Calu3 (cell line): ENCODE results near the gene C2CD3. TPM values are rescaled to one million over a fixed set of nuclear protein-coding genes. Genes with fewer than 3 reads are reported as not detected.

Experiments used
- BruUV-seq: library from RNA; stranded (reverse); fragments of 400-500 nt; replicated peaks from 2 replicates; lab custom pipeline; 2021; lab: Mats Ljungman, UMichigan
- CTCF ChIA-PET: fragments of 300-600 bp; sonication (Branson Sonifier 250); formaldehyde crosslinking; loops from one replicate; lab custom pipeline; 2022; ENCODE audit warnings: antibody characterized with exemption; lab: Charles Lee
- DNase-seq: peaks from one replicate; pipeline ENCODE4 v3.0.0; 2022
- H3K27ac Mint-ChIP-seq: one replicate; pipeline ENCODE4 v1.8.0; 2022; ENCODE audit warnings: mixed read lengths; ENCODE audit not compliant: unreplicated experiment
- H3K27me3 Mint-ChIP-seq: one replicate; pipeline ENCODE4 v1.8.0; 2022; ENCODE audit warnings: mixed read lengths; ENCODE audit not compliant: unreplicated experiment
- H3K36me3 Mint-ChIP-seq: one replicate; pipeline ENCODE4 v1.8.0; 2022; ENCODE audit warnings: mild to moderate bottlenecking, moderate library complexity, mixed read lengths; ENCODE audit not compliant: insufficient read depth, unreplicated experiment
- H3K4me1 Mint-ChIP-seq: one replicate; pipeline ENCODE4 v1.8.0; 2022; ENCODE audit warnings: mild to moderate bottlenecking, low read depth, mixed read lengths; ENCODE audit not compliant: unreplicated experiment
- H3K4me3 Mint-ChIP-seq: one replicate; pipeline ENCODE4 v1.8.0; 2022; ENCODE audit warnings: mild to moderate bottlenecking, low read depth, moderate library complexity, mixed read lengths; ENCODE audit not compliant: unreplicated experiment
- H3K9me3 Mint-ChIP-seq: one replicate; pipeline ENCODE4 v1.8.0; 2022; ENCODE audit warnings: low read depth, mixed read lengths; ENCODE audit not compliant: unreplicated experiment
- CTCF ChIP-seq: fragments of 200-600 bp; IDR thresholded peaks from one replicate; pipeline ENCODE4 v1.8.0; 2022; ENCODE audit warnings: antibody characterized with exemption; ENCODE audit not compliant: unreplicated experiment
- intact Hi-C: fragments of 100-400 bp; cut with micrococcal nuclease; formaldehyde crosslinking; loops from one replicate; pipeline ENCODE4 v1.10.0; 2022; ENCODE audit not compliant: unreplicated experiment
- total RNA-seq: library from RNA; stranded (reverse); gene quantifications from 2 replicates; pipeline ENCODE4 v1.2.3, GENCODE V29; 2022

Gene C2CD3
- total RNA-seq, 1 experiment from 2014 or later: 26.9 TPM

DNA sequence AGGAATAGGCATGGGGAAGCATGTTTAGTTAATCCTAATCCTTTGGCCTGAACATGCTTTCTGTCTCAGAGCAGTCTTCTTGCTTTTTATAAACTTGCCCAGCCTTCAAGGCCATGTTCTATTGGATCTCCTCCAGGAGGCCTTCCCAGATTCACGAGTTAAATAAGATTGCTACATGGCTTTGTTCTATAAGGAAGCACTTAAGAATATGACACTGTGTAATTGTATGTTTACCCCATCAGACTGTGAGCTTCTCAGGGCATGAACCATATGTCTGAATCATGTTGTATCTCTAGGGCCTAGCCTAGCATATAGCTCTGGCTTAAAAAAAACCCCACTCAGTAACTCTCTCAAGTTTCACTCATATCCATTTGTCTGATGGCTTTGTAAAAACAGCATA, 135.5 kb downstream of the C2CD3 start:
- no TSS peak for BruUV-seq
- Mint-ChIP-seq H3K4me1 (peaks cover 24% of the 10 kb centered on the region), H3K36me3 (no peaks in the 10 kb centered on the region), H3K27me3 (no peaks in the 10 kb centered on the region), H3K9me3 (no peaks in the 10 kb centered on the region), H3K27ac (no peak overlapping the region), H3K4me3 (no peak overlapping the region)
- CTCF ChIA-PET: interaction anchor here (0.7 to 1.0 kb wide), 2 partner anchors 9 to 550 kb away, joined by 3 to 6 read pairs; no protein-coding TSS in a partner anchor
- intact Hi-C loops: no loop called here
- no peak for DNase-seq
- TF ChIP-seq CTCF: no peak

DNA sequence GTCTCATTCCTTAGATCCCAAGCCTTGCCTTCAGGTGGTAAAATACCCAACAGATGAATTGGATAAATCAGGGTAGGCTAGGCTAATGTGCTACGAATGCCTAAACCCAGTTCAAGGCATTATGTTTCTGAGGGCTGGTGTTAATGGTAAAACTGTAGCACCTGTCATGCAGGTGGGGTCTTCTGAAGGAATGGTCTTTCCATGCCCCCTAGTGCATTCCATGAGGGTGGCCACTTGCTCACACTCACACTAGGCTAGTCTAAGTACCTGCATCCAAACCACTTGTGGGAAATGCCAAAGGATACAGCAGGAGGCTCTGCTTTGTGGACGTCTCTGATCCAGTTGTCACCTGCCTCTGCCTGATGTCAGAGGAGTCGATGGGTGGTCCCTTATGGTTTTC, 137.8 kb downstream of the C2CD3 start:
- CTCF ChIA-PET: no interaction called here

GRCh38 chr11:74030723-74031676, 139.8 kb downstream of the C2CD3 start:
- no peak overlapping the region for H3K27ac Mint-ChIP-seq

More for the DNA sequence above, 137.8 kb downstream of the C2CD3 start:
- peaks cover under 1% of the 10 kb centered on the region for H3K36me3 Mint-ChIP-seq
- peaks cover 21% of the 10 kb centered on the region for H3K4me1 Mint-ChIP-seq
- no peak overlapping the region for H3K27ac Mint-ChIP-seq
- no peak overlapping the region for H3K4me3 Mint-ChIP-seq
- intact Hi-C loops: no loop called here
- H3K9me3 Mint-ChIP-seq: no peaks in the 10 kb centered on the region
- no TSS peak for BruUV-seq
- TF ChIP-seq CTCF: no peak
- H3K27me3 Mint-ChIP-seq: no peaks in the 10 kb centered on the region
- DNase-seq: no peak

More at GRCh38 chr11:74030723-74031676, 139.8 kb downstream of the C2CD3 start:
- no peak for TF ChIP-seq CTCF
- Mint-ChIP-seq H3K9me3 (no peaks in the 10 kb centered on the region), H3K36me3 (peaks cover 5% of the 10 kb centered on the region), H3K4me3 (no peak overlapping the region), H3K27me3 (no peaks in the 10 kb centered on the region), H3K4me1 (peaks cover 8% of the 10 kb centered on the region)
- no TSS peak for BruUV-seq
- no peak for DNase-seq
- CTCF ChIA-PET: interaction anchor here (1.3 kb wide), 1 partner anchor 12 kb away, joined by 3 read pairs; no protein-coding TSS in a partner anchor
- intact Hi-C loops: no loop called here
